ENCODE results near the gene TMEM141.

DNA sequence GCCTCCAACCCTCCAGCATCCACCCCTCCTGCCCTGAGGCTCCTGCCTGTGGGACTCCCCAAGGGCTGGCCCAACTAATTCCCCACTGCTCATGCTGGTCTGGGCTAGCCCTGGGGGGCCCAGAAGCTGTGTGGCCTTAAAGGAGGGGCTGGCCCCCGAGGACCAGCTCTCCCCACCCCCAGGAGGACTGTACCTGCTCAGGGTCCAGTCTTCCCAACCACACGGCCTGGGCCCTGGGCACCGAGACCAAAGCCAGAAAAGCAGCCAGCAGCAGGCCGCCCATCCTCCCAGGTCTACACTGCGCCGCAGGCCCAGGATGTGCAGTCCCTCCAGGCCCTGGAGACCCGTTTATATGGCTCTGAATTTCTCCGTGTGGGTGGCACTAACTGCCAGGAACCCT lies 42.9 kb upstream of the TMEM141 start, which contains the start of gene LCN6:
- TF ChIP-seq, protein P1, sequence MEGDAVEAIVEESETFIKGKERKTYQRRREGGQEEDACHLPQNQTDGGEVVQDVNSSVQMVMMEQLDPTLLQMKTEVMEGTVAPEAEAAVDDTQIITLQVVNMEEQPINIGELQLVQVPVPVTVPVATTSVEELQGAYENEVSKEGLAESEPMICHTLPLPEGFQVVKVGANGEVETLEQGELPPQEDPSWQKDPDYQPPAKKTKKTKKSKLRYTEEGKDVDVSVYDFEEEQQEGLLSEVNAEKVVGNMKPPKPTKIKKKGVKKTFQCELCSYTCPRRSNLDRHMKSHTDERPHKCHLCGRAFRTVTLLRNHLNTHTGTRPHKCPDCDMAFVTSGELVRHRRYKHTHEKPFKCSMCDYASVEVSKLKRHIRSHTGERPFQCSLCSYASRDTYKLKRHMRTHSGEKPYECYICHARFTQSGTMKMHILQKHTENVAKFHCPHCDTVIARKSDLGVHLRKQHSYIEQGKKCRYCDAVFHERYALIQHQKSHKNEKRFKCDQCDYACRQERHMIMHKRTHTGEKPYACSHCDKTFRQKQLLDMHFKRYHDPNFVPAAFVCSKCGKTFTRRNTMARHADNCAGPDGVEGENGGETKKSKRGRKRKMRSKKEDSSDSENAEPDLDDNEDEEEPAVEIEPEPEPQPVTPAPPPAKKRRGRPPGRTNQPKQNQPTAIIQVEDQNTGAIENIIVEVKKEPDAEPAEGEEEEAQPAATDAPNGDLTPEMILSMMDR (IDR thresholded peaks at IDR 0.05): no peak
- no peak for TF ChIP-seq ZFX (IDR thresholded peaks at IDR 0.05; ENCODE audit: borderline replicate concordance)
